GM08714 (cell line): Measurements from ENCODE around the gene STRADB.

ENCODE experiments used
- H3K4me3 ChIP-seq: fragments of 200-500 bp; sonication (Bioruptor generic); 2 replicates; pipeline ENCODE4 v1.5.1; 2014; ENCODE audit warnings: mild to moderate bottlenecking, low read length, inconsistent platforms
- ZNF274 ChIP-seq: IDR thresholded peaks from 2 replicates; pipeline ENCODE4 v1.6.1; 2012; ENCODE audit warnings: mild to moderate bottlenecking, low read depth, low read length

Gene STRADB

GRCh38 chr2:201451292-201452057 lies at the start of gene STRADB, which contains the start of gene TRAK2:
Gene STRADB (plus strand): TSS chr2:201451740. CDS start chr2:201454841, 3,101 bp downstream.
Gene TRAK2 (minus strand): TSS chr2:201451458. CDS start chr2:201420507, 30,951 bp downstream.
- peak within 1 kb of the TSS; percentile 77 for H3K4me3 ChIP-seq
- no peak for TF ChIP-seq ZNF274

GRCh38 chr2:201401815-201402214 lies 49.7 kb upstream of the STRADB start:
- no peak overlapping the region for H3K4me3 ChIP-seq
- no peak for TF ChIP-seq ZNF274

- H3K4me3 ChIP-seq: no peak overlapping the region
- no peak for TF ChIP-seq ZNF274
These were observed 48.6 kb upstream of the STRADB start for GRCh38 chr2:201402651-201403562.

GRCh38 chr2:201403880-201404279 lies 47.7 kb upstream of the STRADB start:
- no peak for TF ChIP-seq ZNF274
- no peak overlapping the region for H3K4me3 ChIP-seq

- no peak for TF ChIP-seq ZNF274
- no peak overlapping the region for H3K4me3 ChIP-seq
These were observed 46.8 kb upstream of the STRADB start for GRCh38 chr2:201404699-201405280.

- no peak for TF ChIP-seq ZNF274
- no peak overlapping the region for H3K4me3 ChIP-seq
These were observed 45.4 kb upstream of the STRADB start for GRCh38 chr2:201406077-201406662.

GRCh38 chr2:201407265-201407664 lies 44.3 kb upstream of the STRADB start:
- no peak for TF ChIP-seq ZNF274
- no peak overlapping the region for H3K4me3 ChIP-seq

GRCh38 chr2:201408931-201409330 lies 42.6 kb upstream of the STRADB start:
- H3K4me3 ChIP-seq: no peak overlapping the region
- no peak for TF ChIP-seq ZNF274

GRCh38 chr2:201411421-201411820 lies 40.1 kb upstream of the STRADB start:
- no peak overlapping the region for H3K4me3 ChIP-seq
- no peak for TF ChIP-seq ZNF274

GRCh38 chr2:201413143-201413542 lies 38.4 kb upstream of the STRADB start:
- no peak for TF ChIP-seq ZNF274
- no peak overlapping the region for H3K4me3 ChIP-seq

- H3K4me3 ChIP-seq: no peak overlapping the region
- no peak for TF ChIP-seq ZNF274
These were observed 38.0 kb upstream of the STRADB start for GRCh38 chr2:201413552-201413951.

- TF ChIP-seq ZNF274: no peak
- H3K4me3 ChIP-seq: no peak overlapping the region
These were observed 37.2 kb upstream of the STRADB start for GRCh38 chr2:201414099-201415023.

GRCh38 chr2:201415149-201415548 lies 36.4 kb upstream of the STRADB start:
- no peak overlapping the region for H3K4me3 ChIP-seq
- TF ChIP-seq ZNF274: no peak
